Measurements from ENCODE around the gene FASTK. TPM values are rescaled to one million over a fixed set of nuclear protein-coding genes. Genes with fewer than 3 reads are reported as not detected.

FASTK gene
- total and polyA plus RNA-seq, 2 donors (not counting 3 experiments of a cell fraction or from before 2014, with no cell fraction given): 73.3 to 113 TPM

DNA sequence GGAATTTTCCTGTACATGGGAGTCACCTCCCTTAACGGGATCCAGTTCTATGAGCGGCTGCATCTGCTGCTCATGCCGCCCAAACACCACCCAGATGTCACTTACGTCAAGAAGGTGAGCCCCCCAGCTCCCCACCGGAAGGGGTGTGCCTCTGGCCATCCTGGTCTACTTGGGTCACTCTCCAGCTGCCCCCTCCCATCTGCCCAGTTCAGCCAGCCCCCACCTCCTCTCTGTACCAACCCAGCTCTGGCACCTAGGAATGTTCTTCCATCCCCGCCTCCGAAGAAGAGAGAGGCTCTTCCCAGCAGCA, 5.0 kb downstream of the FASTK start:
- H3K4me2 ChIP-seq (ENCODE audit: insufficient read depth, low read length): no peak overlapping the region
- no peak overlapping the region for H3K27ac ChIP-seq (ENCODE audit: insufficient read depth, low read depth, low read length)
- no peaks in the 10 kb centered on the region for H4K20me1 ChIP-seq (replicated peaks; ENCODE audit: control insufficient read depth, extremely low read depth, insufficient read depth, low read length)
- intact Hi-C loops (cut with micrococcal nuclease) (no loop called here), dilution Hi-C loops (cut with MboI; ENCODE audit: extremely low pct_ligation_motif_present, low sequenced_read_pairs) (no loop called here)
- H3K9ac ChIP-seq (replicated peaks; ENCODE audit: extremely low read depth, insufficient read depth, low read length): no peak overlapping the region
- H3K4me3 ChIP-seq (replicated peaks in 1 of 3; ENCODE audit: insufficient read depth in 1 of 3, low read depth in 1 of 3, low read length in 3 of 3): no peak overlapping the region
- H3K79me2 ChIP-seq (ENCODE audit: control insufficient read depth, insufficient read depth, low read length): peaks cover 18% of the 10 kb centered on the region
- TF ChIP-seq POLR2AphosphoS5 (IDR thresholded peaks at IDR 0.05; ENCODE audit: insufficient read depth, low read depth, low read length): no peak
- no peak for TF ChIP-seq MYC (IDR thresholded peaks at IDR 0.05; ENCODE audit: low read depth, low read length)
- TF ChIP-seq FOS (IDR thresholded peaks at IDR 0.05; ENCODE audit: borderline replicate concordance, insufficient read depth, low read length): no peak
- no peak for TF ChIP-seq MAX (IDR thresholded peaks at IDR 0.05; ENCODE audit: insufficient read depth, insufficient read length)
- ChIA-PET POLR2A (no interaction called here), CTCF (interaction anchor here (0.9 to 3.0 kb wide), 4 partner anchors 8 to 36 kb away, joined by 3 to 12 read pairs (median 4); no protein-coding TSS in a partner anchor)
- peaks cover 10% of the 10 kb centered on the region for H3K4me1 ChIP-seq (ENCODE audit: control insufficient read depth, extremely low read depth, insufficient read depth, low read length)
- no TSS peak for BruUV-seq (replicated peaks)
- H3K27me3 ChIP-seq (ENCODE audit: control insufficient read depth in 2 of 2, insufficient read depth in 2 of 2, low read length in 2 of 2): no peaks in the 10 kb centered on the region
- FAIRE-seq (no peak), DNase-seq (ENCODE audit: low read depth, low spot score) (no peak)
- peaks cover 2 to 39% of the 10 kb centered on the region in 2 experiments for H3K36me3 ChIP-seq (ENCODE audit: control insufficient read depth in 2 of 2, extremely low read depth in 1 of 2, insufficient read depth in 2 of 2, low read length in 2 of 2)
- no peaks in the 10 kb centered on the region for H3K9me3 ChIP-seq (replicated peaks; ENCODE audit: control insufficient read depth, insufficient read depth, low read length)
- no peak overlapping the region for H2AFZ ChIP-seq (ENCODE audit: low read depth, low read length)
- H3K9me1 ChIP-seq (replicated peaks; ENCODE audit: control insufficient read depth, extremely low read depth, insufficient read depth, low read length): no peaks in the 10 kb centered on the region

DNA sequence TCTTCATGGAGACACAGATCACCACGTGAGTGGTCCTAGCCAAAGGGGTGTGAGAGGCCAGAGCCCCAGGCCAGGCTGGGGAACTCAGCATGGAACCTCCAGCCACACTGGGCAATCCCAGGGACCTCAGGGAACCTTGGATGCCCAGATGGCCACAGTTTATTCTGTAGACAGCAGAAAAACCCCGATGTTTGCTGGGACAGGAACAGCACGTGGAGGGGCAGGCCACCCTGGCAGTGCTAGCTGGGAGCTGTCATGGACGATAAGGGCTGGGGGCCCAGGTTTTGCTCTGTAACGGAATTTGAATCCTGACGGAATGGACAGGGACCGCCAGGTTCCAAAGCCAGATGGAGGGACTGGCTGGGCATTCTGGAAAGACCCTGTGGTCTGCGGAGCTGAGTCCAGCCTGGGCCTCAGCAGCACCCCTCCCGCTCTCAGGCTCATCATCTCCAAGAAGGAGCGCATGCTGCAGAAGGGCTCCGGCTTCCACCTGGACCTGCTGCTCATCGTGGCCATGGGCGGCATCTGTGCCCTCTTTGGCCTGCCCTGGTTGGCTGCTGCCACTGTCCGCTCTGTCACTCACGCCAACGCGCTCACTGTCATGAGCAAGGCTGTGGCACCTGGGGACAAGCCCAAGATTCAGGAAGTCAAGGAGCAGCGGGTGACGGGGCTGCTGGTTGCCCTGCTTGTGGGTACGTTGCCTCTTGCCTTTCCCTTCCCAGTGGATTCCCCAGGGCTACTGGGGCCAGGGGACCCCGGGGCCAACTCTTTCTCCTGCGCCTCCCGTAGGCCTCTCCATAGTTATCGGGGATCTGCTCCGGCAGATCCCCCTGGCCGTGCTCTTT, 5.6 kb downstream of the FASTK start:
- no peak for DNase-seq (ENCODE audit: low read depth, low spot score)
- no peak for FAIRE-seq
- dilution Hi-C loops (cut with MboI; ENCODE audit: extremely low pct_ligation_motif_present, low sequenced_read_pairs): no loop called here
- Histone ChIP-seq H3K4me2 (ENCODE audit: insufficient read depth, low read length) (no peak overlapping the region), H3K9ac (replicated peaks; ENCODE audit: extremely low read depth, insufficient read depth, low read length) (no peak overlapping the region), H3K9me1 (replicated peaks; ENCODE audit: control insufficient read depth, extremely low read depth, insufficient read depth, low read length) (no peaks in the 10 kb centered on the region), H3K36me3 (ENCODE audit: control insufficient read depth in 2 of 2, extremely low read depth in 1 of 2, insufficient read depth in 2 of 2, low read length in 2 of 2) (peaks cover 5 to 44% of the 10 kb centered on the region in 2 experiments), H3K4me3 (replicated peaks in 1 of 3; ENCODE audit: insufficient read depth in 1 of 3, low read depth in 1 of 3, low read length in 3 of 3) (no peak overlapping the region), H3K4me1 (ENCODE audit: control insufficient read depth, extremely low read depth, insufficient read depth, low read length) (peaks cover 10% of the 10 kb centered on the region), H3K27ac (ENCODE audit: insufficient read depth, low read depth, low read length) (no peak overlapping the region), H3K9me3 (replicated peaks; ENCODE audit: control insufficient read depth, insufficient read depth, low read length) (no peaks in the 10 kb centered on the region), H2AFZ (ENCODE audit: low read depth, low read length) (no peak overlapping the region), H4K20me1 (replicated peaks; ENCODE audit: control insufficient read depth, extremely low read depth, insufficient read depth, low read length) (no peaks in the 10 kb centered on the region), H3K27me3 (ENCODE audit: control insufficient read depth in 2 of 2, insufficient read depth in 2 of 2, low read length in 2 of 2) (no peaks in the 10 kb centered on the region), H3K79me2 (ENCODE audit: control insufficient read depth, insufficient read depth, low read length) (peaks cover 14% of the 10 kb centered on the region)
- BruUV-seq (replicated peaks): no TSS peak
- TF ChIP-seq MAX (IDR thresholded peaks at IDR 0.05; ENCODE audit: insufficient read depth, insufficient read length): no peak
- TF ChIP-seq GATA2 (IDR thresholded peaks at IDR 0.05; ENCODE audit: insufficient read depth, insufficient read length, low read depth, low read length): no peak
- no peak for TF ChIP-seq FOS (IDR thresholded peaks at IDR 0.05; ENCODE audit: borderline replicate concordance, insufficient read depth, low read length)
- TF ChIP-seq POLR2AphosphoS5 (IDR thresholded peaks at IDR 0.05; ENCODE audit: insufficient read depth, low read depth, low read length): no peak
- no peak for TF ChIP-seq EZH2 (IDR thresholded peaks at IDR 0.05; ENCODE audit: borderline replicate concordance, low read depth, low read length, severe bottlenecking)
- no peak for TF ChIP-seq CTCF (IDR thresholded peaks at IDR 0.05; ENCODE audit: extremely low read depth in 1 of 2, insufficient read depth in 1 of 2, low read depth in 1 of 2, low read length in 2 of 2)
- TF ChIP-seq POLR2A (IDR thresholded peaks at IDR 0.05; ENCODE audit: low read depth, low read length): no peak
- no peak for TF ChIP-seq JUN (IDR thresholded peaks at IDR 0.05; ENCODE audit: borderline replicate concordance, insufficient read depth, insufficient read length, low read depth)
- TF ChIP-seq MYC (IDR thresholded peaks at IDR 0.05; ENCODE audit: low read depth, low read length): no peak
- POLR2A ChIA-PET: no interaction called here
- intact Hi-C loops (cut with micrococcal nuclease): no loop called here
- CTCF ChIA-PET: interaction anchor here (1.0 to 2.1 kb wide), 2 partner anchors 10 to 62 kb away, joined by 3 to 4 read pairs; no protein-coding TSS in a partner anchor
